ENCODE data around the gene RNF4. TPM values are rescaled to one million over a fixed set of nuclear protein-coding genes. Genes with fewer than 3 reads are reported as not detected.
"Not testable (repeated sequence)": the region's sequence is repeated elsewhere in the genome, so short reads cannot be mapped to it uniquely, and the experiment has no call there.

RNF4 gene
- total RNA-seq, 1 donor from 2014 or later = 93.7 TPM

DNA sequence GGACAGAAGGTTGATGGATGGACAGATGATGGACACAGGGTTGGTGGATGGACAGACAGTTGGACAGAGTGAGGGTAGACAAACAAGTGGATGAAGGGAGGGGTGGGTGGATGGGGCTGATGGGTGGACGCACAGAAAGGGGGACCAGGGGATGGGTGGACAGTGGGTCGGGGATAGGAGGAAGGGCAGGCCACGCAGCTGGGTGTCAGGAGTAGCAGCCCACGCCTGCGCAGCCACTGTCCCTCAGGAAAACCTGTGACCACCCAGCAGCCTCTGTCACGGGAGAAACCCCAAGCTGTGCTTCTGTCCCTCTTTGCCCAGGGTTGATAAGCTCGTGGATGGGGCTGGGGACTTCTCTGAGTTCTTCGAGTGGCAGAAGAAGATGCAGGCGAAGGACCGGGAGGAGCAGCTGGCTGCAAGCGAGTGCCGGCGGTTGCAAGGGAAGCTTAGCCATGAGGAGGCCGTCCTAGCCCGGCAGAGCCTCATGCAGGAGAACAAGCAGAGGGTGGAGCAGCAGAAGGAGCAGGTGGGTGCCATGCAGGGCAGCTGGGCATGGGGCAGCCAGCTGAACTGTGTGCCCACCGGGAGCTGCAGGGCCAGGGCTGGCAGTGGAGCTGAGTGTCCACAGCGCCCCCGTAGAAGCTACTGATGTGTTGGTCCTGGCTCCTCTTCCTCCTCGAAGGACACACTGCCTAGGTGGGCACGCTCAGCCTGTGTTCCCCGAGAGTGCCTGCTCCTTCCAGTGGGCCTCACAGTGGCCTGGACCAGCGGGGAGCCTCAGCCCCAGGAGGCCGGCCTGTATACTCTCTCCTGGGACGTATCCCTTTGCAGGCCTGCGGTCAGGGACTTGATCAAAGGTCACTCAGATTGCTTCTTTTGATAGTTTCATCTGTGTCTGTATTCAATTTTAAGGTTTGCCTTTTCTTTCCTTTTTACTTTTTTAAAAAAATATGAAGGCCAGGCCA is 16.8 kb upstream of the RNF4 start:
- DNase-seq (ENCODE audit: low spot score) = no peak
- intact Hi-C loops (cut with micrococcal nuclease) = no loop called here
- no peak overlapping the region for H3K27ac Mint-ChIP-seq

GRCh38 chr4:2457481-2458295 is 11.2 kb upstream of the RNF4 start:
- Mint-ChIP-seq H3K4me3 (no peak overlapping the region), H3K27ac (no peak overlapping the region), H3K36me3 (ENCODE audit: low read depth) (no peaks in the 10 kb centered on the region), H3K4me1 (ENCODE audit: low read depth) (peaks cover 4% of the 10 kb centered on the region), H3K27me3 (ENCODE audit: insufficient read depth) (peaks cover 18% of the 10 kb centered on the region), H3K9me3 (no peaks in the 10 kb centered on the region)
- intact Hi-C loops (cut with micrococcal nuclease) = no loop called here
- no peak for DNase-seq (ENCODE audit: low spot score)

More for the DNA sequence above, 16.8 kb upstream of the RNF4 start:
- H3K27me3 Mint-ChIP-seq (ENCODE audit: insufficient read depth) = peaks cover 6% of the 10 kb centered on the region
- no peak overlapping the region for H3K4me3 Mint-ChIP-seq
- H3K4me1 Mint-ChIP-seq (ENCODE audit: low read depth) = no peaks in the 10 kb centered on the region
- no peaks in the 10 kb centered on the region for H3K36me3 Mint-ChIP-seq (ENCODE audit: low read depth)
- no peaks in the 10 kb centered on the region for H3K9me3 Mint-ChIP-seq

GRCh38 chr4:2458546-2459491 is 10.1 kb upstream of the RNF4 start:
- Mint-ChIP-seq H3K9me3 (no peaks in the 10 kb centered on the region), H3K4me3 (no peak overlapping the region), H3K27ac (no peak overlapping the region), H3K4me1 (ENCODE audit: low read depth) (peaks cover 4% of the 10 kb centered on the region), H3K36me3 (ENCODE audit: low read depth) (peaks cover 3% of the 10 kb centered on the region), H3K27me3 (ENCODE audit: insufficient read depth) (peaks cover 22% of the 10 kb centered on the region)
- intact Hi-C loops (cut with micrococcal nuclease) = no loop called here
- no peak for DNase-seq (ENCODE audit: low spot score)

DNA sequence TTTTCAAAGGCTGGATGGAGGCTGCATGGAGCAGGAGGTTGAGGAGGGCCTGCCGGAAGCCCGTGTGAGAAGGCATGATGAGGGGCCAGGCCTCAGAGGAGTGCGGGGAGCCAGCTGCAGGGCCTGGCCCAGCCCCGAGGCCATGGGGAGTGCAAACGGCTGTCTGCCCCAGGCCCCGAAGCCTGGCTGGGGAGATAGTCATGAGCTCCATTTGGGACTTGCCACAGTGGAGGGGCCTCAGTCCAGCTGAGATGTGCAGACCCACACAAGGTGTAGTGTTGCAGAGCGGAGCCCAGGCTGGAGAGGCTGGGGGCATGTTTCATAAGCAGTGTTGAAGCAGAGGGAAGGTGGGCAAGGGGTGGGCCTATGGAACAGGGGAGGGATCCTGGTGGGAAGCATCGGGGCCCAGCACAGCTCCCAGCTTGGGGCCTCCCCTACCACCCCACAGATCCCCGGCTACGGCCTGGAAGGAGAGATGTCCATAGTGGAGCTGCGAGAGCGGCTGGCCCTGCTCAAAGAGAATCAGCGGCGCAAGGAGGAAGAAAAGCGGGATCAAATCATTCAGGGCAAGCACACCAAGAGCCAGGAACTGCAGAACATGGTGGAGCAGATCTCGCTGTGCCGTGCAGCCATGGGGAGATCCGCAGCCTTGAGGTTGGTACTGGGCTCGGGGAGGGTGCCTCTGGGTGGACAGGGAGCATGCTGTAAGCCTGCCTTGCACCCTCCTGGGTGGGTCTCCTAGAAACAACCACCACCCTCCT is 9.1 kb upstream of the RNF4 start:
- Mint-ChIP-seq H3K4me3 (no peak overlapping the region), H3K27ac (no peak overlapping the region), H3K27me3 (ENCODE audit: insufficient read depth) (peaks cover 22% of the 10 kb centered on the region), H3K9me3 (no peaks in the 10 kb centered on the region), H3K4me1 (ENCODE audit: low read depth) (peaks cover 4% of the 10 kb centered on the region), H3K36me3 (ENCODE audit: low read depth) (peaks cover 3% of the 10 kb centered on the region)
- intact Hi-C loops (cut with micrococcal nuclease) = no loop called here
- DNase-seq (ENCODE audit: low spot score) = no peak

DNA sequence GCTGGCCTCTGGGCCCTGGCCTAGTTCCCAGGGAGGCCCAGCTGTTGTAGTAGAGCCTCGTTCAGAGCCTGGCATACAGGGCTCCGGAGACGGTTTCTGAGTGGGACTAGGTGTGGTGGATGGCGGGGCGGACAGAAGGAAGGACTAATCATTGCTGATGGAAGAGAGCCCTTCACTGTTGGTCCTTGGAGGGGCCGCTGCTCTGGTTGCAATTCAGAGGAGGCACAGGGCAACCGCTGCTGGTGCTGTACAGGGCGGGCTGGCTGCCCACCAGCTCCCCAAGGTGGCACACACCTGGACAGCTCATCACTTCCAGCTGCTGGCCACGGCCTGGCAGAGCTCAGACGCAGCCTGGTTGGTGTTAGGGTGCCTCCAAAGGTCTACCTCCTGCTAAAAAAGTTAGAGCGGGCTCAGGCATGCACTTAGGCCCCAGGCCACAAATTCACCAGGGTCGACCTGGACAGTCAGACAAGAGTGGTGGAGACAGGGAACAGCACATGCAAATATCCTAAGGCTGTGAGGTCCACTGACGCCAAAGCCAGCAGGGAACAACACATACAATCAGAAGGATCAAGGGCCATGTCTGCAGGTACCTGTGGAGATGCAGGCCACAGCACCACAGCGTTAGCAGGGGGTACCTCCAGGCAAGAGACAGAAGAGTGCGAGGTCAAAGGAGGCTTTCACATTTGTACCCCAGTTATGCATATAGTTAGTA is 7.5 kb upstream of the RNF4 start:
- H3K4me3 Mint-ChIP-seq = peak overlapping the region; percentile 67
- H3K27ac Mint-ChIP-seq = peak overlapping the region; percentile 38
- H3K9me3 Mint-ChIP-seq = no peaks in the 10 kb centered on the region
- no peak for DNase-seq (ENCODE audit: low spot score)
- peaks cover 3% of the 10 kb centered on the region for H3K36me3 Mint-ChIP-seq (ENCODE audit: low read depth)
- intact Hi-C loops (cut with micrococcal nuclease) = no loop called here
- H3K4me1 Mint-ChIP-seq (ENCODE audit: low read depth) = peaks cover 4% of the 10 kb centered on the region
- H3K27me3 Mint-ChIP-seq (ENCODE audit: insufficient read depth) = peaks cover 22% of the 10 kb centered on the region

DNA sequence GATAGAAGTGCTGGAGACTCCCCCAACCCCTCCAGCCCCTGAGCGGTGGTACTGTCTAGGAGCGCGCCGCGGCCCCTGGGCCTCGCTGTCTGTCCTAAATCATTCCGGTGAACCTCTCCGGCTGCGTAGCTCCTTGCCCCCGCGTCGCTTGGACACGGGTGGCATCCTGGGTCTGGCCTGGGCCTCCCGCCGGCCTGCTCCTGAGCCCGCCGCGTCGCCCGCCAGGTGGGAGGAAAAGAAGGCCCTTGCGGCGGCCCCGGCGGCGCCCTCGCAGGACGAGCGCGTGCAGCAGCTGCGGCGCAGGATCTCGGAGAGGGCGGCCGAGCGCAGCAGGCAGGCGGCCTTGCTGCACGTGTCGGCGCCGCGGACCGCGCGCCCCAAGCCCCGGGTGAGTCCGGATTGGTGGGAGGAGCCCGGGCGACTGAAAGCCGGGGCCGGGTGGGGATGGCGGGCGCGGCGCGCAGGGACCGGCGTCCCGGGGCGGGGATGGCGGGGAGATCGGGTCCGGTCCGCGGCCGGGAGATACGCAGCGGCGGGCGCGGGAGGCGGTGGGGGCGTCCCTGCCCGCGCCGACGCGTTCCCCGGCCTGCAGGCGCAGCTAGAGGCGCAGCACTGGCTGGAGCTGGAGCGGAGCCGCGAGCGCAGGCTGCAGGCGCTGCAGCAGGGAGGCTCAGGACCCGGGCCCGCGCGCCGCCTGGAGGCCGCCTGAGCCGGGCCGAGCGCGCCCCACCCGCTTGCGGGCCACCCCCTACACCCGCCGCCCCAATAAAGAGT is 6.5 kb upstream of the RNF4 start:
- Mint-ChIP-seq H3K9me3 (no peaks in the 10 kb centered on the region), H3K36me3 (ENCODE audit: low read depth) (peaks cover 5% of the 10 kb centered on the region), H3K4me3 (peak overlapping the region; percentile 71), H3K4me1 (ENCODE audit: low read depth) (peaks cover 4% of the 10 kb centered on the region), H3K27me3 (ENCODE audit: insufficient read depth) (peaks cover 22% of the 10 kb centered on the region), H3K27ac (no peak overlapping the region)
- intact Hi-C loops (cut with micrococcal nuclease) = loop anchor here (1.0 to 2.0 kb wide), 3 partner anchors 182 to 242 kb away; partner anchors contain the start of genes HAUS3 and POLN
- peak; percentile 57 for DNase-seq (ENCODE audit: low spot score)

DNA sequence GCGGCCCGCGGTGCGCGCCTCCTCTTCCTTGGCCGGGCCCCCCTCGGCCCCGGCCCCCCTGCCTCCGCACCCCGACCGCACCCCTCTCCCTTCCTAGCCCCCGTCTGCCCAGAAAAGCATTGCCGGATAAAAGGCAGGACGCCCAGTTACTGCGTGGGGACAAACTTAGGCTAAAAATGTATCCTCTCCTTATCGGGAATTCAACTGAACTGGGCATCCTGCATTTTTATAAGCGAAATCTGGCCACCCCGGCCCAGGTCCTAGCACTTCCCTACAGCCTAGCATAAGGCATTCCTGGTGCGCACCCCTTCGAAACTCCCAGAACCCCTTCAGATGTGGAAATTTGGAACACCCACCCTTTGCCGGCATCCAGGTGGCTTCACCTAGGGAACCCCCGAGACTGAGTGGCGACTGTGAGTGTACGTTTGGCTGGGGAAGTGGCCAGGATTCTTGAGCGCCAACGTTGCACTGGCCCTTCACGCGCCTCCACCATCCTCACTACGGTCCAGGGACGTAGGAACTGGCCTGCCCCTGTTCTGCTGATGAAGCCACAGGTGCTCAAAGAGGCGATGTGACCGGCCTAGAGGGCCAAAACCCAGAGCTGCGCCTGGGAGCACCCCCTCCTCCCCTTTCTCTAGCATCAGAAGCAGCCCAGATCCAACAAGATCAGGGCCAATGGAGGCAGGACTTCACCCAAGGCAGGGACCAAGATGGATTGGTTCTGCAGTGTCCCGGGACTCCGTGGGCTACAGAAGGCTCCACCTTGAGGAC is 5.7 kb upstream of the RNF4 start:
- H3K4me1 Mint-ChIP-seq (ENCODE audit: low read depth) = peaks cover 11% of the 10 kb centered on the region
- peaks cover 22% of the 10 kb centered on the region for H3K27me3 Mint-ChIP-seq (ENCODE audit: insufficient read depth)
- peak overlapping the region; percentile 71 for H3K4me3 Mint-ChIP-seq
- H3K9me3 Mint-ChIP-seq = no peaks in the 10 kb centered on the region
- no peak for DNase-seq (ENCODE audit: low spot score)
- peaks cover 5% of the 10 kb centered on the region for H3K36me3 Mint-ChIP-seq (ENCODE audit: low read depth)
- no peak overlapping the region for H3K27ac Mint-ChIP-seq
- intact Hi-C loops (cut with micrococcal nuclease) = loop anchor here (1.0 to 2.0 kb wide), 3 partner anchors 182 to 243 kb away; partner anchors contain the start of genes HAUS3 and POLN

DNA sequence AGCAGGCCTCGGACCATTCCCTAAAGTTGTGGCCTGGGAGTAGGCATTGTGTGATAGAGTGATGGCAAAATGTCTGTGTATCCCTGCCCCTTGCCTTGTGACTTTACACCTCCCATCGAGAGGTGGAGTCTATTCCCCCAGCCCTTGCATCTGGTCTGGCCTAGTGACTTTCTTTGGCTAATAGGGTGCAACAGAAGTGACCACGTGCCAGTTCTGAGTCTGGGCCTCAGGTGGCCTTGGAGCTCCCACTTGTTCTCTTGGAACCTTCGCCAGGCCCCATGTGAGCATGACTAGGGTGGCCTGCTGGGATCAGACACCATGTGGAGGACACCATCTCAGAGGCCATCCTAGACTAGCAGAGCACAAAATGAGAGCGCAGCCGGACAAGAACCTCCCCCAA is 3.9 kb upstream of the RNF4 start:
- intact Hi-C loops (cut with micrococcal nuclease) = loop anchor here (5.0 kb wide), 1 partner anchor 593 kb away; the partner anchor contains the start of gene NSD2
- no peak for DNase-seq (ENCODE audit: low spot score)
- Mint-ChIP-seq H3K27ac (no peak overlapping the region), H3K9me3 (no peaks in the 10 kb centered on the region), H3K4me3 (no peak overlapping the region), H3K4me1 (ENCODE audit: low read depth) (peaks cover 14% of the 10 kb centered on the region), H3K27me3 (ENCODE audit: insufficient read depth) (peaks cover 19% of the 10 kb centered on the region), H3K36me3 (ENCODE audit: low read depth) (peaks cover 9% of the 10 kb centered on the region)

DNA sequence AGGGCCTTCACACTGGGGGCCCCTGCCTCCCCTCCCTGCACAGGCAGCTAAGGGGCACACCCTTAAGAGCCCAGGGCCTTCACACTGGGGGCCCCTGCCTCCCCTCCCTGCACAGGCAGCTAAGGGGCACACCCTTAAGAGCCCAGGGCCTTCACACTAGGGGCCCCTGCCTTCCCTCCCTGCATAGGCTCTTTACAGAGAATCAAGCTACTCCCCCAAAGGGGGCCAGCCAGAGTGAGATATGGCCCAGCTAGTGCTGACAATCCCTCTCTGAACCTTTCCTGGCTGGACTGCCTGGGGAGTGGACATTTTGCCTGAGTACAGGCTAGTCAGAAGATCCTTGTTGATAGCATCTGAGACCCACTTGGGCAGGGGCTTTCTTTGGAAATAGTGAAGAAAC is 3.4 kb upstream of the RNF4 start:
- not testable (repeated sequence) for H3K4me3 Mint-ChIP-seq; H3K27ac Mint-ChIP-seq; H3K9me3 Mint-ChIP-seq; DNase-seq (ENCODE audit: low spot score)
- peaks cover 20% of the 10 kb centered on the region for H3K4me1 Mint-ChIP-seq (ENCODE audit: low read depth)
- intact Hi-C loops (cut with micrococcal nuclease) = loop anchor here (5.0 kb wide), 1 partner anchor 593 kb away; the partner anchor contains the start of gene NSD2
- H3K36me3 Mint-ChIP-seq (ENCODE audit: low read depth) = peaks cover 11% of the 10 kb centered on the region
- H3K27me3 Mint-ChIP-seq (ENCODE audit: insufficient read depth) = peaks cover 16% of the 10 kb centered on the region

Data from activated T-helper 1 cell treated with anti-CD3 and anti-CD28 coated beads, Interleukin-12 subunit alpha, Interleukin-12 subunit beta, Interleukin-2, Interleukin-4 antibody, amounts not matched to agents 30 ng/mL and 10 ng/mL and 1 ng/mL, durations not matched to agents 14 hours and 24 hours and 36 hours (primary cell).